Heart left ventricle (tissue), 16 donors: ENCODE measurements around the gene SPTSSA. TPM values are rescaled to one million over a fixed set of nuclear protein-coding genes. Genes with fewer than 3 reads are reported as not detected.

Experiments used
- ATAC-seq, 4 donors: fragments of 200-7000 bp; cut with Tn5 transposase; one replicate each; pipeline ENCODE4 v1.9.1; 2020 to 2022; ENCODE audit warnings: moderate library complexity in 4 of 4, mild to moderate bottlenecking in 3 of 4, moderate number of reproducible peaks in 1 of 4
- DNase-seq, 5 donors: peaks; one replicate each; pipeline ENCODE4 v3.0.0-alpha.2; 2020
- H3K27ac ChIP-seq, 12 donors: fragments of 200-600 bp; sonication (generic) in 4 of 12; one replicate each; pipeline versions ENCODE4 v1.5.0 to v1.8.0; 2016 to 2022; ENCODE audit warnings: mild to moderate bottlenecking in 2 of 12
- H3K27me3 ChIP-seq, 9 donors: fragments of 200-600 bp; sonication (generic) in 2 of 9; one replicate each; pipeline versions ENCODE4 v1.5.1 to v1.8.0; 2016 to 2022; ENCODE audit warnings: mild to moderate bottlenecking in 3 of 9
- H3K36me3 ChIP-seq, 9 donors: fragments of 200-600 bp; sonication (generic) in 2 of 9; one replicate each; pipeline versions ENCODE4 v1.5.0 to v1.8.0; 2018 to 2022; ENCODE audit warnings: mild to moderate bottlenecking in 2 of 9
- H3K4me1 ChIP-seq, 12 donors: fragments of 200-600 bp; sonication (generic) in 4 of 12; one replicate each; pipeline versions ENCODE4 v1.5.0 to v1.8.0; 2016 to 2022; ENCODE audit warnings: mild to moderate bottlenecking in 3 of 12
- H3K4me3 ChIP-seq, 12 donors: fragments of 200-600 bp; sonication (generic) in 4 of 12; one replicate each; pipeline versions ENCODE4 v1.5.0 to v1.8.0; 2017 to 2022; ENCODE audit warnings: mild to moderate bottlenecking in 9 of 12, moderate library complexity in 4 of 12
- H3K9me3 ChIP-seq, 12 donors: fragments of 200-600 bp; sonication (generic) in 4 of 12; one replicate each; pipeline versions ENCODE4 v1.5.0 to v1.8.0; 2016 to 2022; ENCODE audit warnings: mild to moderate bottlenecking in 1 of 12
- POLR2A ChIP-seq, 2 donors: fragments of 450-650 bp; IDR thresholded peaks; one replicate each; pipeline ENCODE4 v1.6.1; 2017; ENCODE audit warnings: antibody characterized with exemption in 2 of 2, mild to moderate bottlenecking in 2 of 2, moderate library complexity in 2 of 2
- WGBS, 4 donors: extraction: QIAGEN DNeasy Blood & Tissue Kit in 2 of 4; methylation state at CpG; one replicate each; pipeline versions ENCODE4 v1.1.5 to v1.1.7; 2013 to 2018; 5-methylcytosine and 5-hydroxymethylcytosine counted together
- intact Hi-C, 10 donors: fragments of 100-400 bp; cut with DNase I; formaldehyde crosslinking; loops; one replicate each; pipeline versions ENCODE4 v1.11.1 to v1.14.2; 2022
- polyA plus RNA-seq, 2 donors: library from polyadenylated mRNA; stranded (reverse); fragments of 200-250 nt; gene quantifications; one replicate each; pipeline ENCODE4 v1.2.3, GENCODE V29; 2013
- total RNA-seq, 9 donors: library from RNA; depleted of rRNA in 2 of 9; stranded (reverse); fragments of >200 nt in 2 of 9; fragmentation: NEBNext Ultra II Directional in 3 of 9; extraction: Animal tissue kit (Norgen Biotek cat#: 25700) in 3 of 9; gene quantifications; one replicate each; pipeline versions ENCODE4 v1.1.0 to v1.2.4, GENCODE V29; 2016 to 2023
- TF ChIP-seq, protein P1 (sequence below), 12 donors: fragments of 200-600 bp; sonication (generic) in 4 of 12; IDR thresholded peaks; one replicate each; pipeline versions ENCODE4 v1.5.0 to v1.8.0; 2018 to 2022; ENCODE audit warnings: antibody characterized with exemption in 12 of 12, mild to moderate bottlenecking in 5 of 12
- donor health status: ischemic (EF 13 %, LVEDD 7.1; RV severe dilation, severe dysfunction).
- donor health status: healthy with polysubstance abuse.
- donor health status: DM: no; HTN: yes; CAD: no.
- donor health status: DM: no; HTN: no; CAD: no.
- donor health status: ischemic (EF 25% LVEDD 6.9; RV normal size, moderate dysfunction).
- donor health status: ischemic (EF 25% LVEDD 5.7; RV mildly dilated, moderate dysfunction).
- donor health status: healthy.
- donor health status: DM: yes; HTN: yes; CAD: no.
- donor health status: ischemic (EF 35%, LVEDD 5.7; RV mildly dilated, moderate dysfunction).
- donor health status: nonischemic (EF 11% LVEDD 7.7; RV severe dilation, severe dysfunction).
- donor health status: DM: yes; HTN: yes; CAD: no.
- donor health status: PGD.
- donor health status: ischemic (EF 29% LVEDD 5.4; RV normal size, mild dysfunction).
- donor health status: nonischemic (EF 23%, LVEDD 6.1; RV moderate dilation, normal function).

The SPTSSA gene
- total and polyA plus RNA-seq, 11 donors = 8.3 to 24.9 (median 12.5) TPM

DNA sequence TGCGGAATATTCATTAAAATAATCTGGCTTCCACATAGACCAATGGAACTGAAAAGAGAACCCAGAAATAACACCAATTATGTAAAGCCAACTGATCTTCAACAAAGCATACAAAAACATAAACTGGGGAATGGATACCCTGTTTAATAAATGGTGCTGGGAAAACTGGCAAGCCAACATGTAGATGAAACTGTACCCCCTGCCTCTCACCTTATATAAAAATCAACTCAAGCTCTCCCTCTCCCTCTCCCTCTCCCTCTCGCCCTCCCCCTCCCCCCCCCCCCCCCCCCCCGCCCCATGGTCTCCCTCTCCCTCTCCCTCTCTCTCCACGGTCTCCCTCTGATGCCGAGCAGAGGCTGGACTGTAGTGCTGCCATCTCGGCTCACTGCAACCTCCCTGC is 13.1 kb upstream of the SPTSSA start:
- no peaks in the 10 kb centered on the region for H3K36me3 ChIP-seq
- H3K27ac ChIP-seq = no peak overlapping the region
- no peaks in the 10 kb centered on the region for H3K27me3 ChIP-seq
- TF ChIP-seq POLR2A (IDR thresholded peaks at IDR 0.05) = no peak
- TF ChIP-seq, protein P1, sequence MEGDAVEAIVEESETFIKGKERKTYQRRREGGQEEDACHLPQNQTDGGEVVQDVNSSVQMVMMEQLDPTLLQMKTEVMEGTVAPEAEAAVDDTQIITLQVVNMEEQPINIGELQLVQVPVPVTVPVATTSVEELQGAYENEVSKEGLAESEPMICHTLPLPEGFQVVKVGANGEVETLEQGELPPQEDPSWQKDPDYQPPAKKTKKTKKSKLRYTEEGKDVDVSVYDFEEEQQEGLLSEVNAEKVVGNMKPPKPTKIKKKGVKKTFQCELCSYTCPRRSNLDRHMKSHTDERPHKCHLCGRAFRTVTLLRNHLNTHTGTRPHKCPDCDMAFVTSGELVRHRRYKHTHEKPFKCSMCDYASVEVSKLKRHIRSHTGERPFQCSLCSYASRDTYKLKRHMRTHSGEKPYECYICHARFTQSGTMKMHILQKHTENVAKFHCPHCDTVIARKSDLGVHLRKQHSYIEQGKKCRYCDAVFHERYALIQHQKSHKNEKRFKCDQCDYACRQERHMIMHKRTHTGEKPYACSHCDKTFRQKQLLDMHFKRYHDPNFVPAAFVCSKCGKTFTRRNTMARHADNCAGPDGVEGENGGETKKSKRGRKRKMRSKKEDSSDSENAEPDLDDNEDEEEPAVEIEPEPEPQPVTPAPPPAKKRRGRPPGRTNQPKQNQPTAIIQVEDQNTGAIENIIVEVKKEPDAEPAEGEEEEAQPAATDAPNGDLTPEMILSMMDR (IDR thresholded peaks at IDR 0.05) = no peak
- DNase-seq = no peak
- no peaks in the 10 kb centered on the region for H3K4me1 ChIP-seq
- intact Hi-C loops = no loop called here
- H3K9me3 ChIP-seq = no peaks in the 10 kb centered on the region
- no peak for ATAC-seq
- WGBS, 4 donors = 80 to 88% (median 84%) methylated on average over 4 to 5 of the region's 6 CpGs
- no peak overlapping the region for H3K4me3 ChIP-seq

GRCh38 chr14:34474187-34474679 is 12.2 kb upstream of the SPTSSA start:
- 79 to 84% (median 83%) methylated on average over 2 of the region's 2 CpGs for WGBS, 4 donors
- Histone ChIP-seq H3K4me3 (no peak overlapping the region), H3K36me3 (no peaks in the 10 kb centered on the region), H3K27me3 (no peaks in the 10 kb centered on the region), H3K4me1 (no peaks in the 10 kb centered on the region), H3K9me3 (no peaks in the 10 kb centered on the region), H3K27ac (no peak overlapping the region)
- no peak for TF ChIP-seq POLR2A (IDR thresholded peaks at IDR 0.05)
- TF ChIP-seq, protein P1 (IDR thresholded peaks at IDR 0.05) = no peak
- ATAC-seq (no peak), DNase-seq (no peak)
- intact Hi-C loops = no loop called here

GRCh38 chr14:34472706-34473279 is 10.8 kb upstream of the SPTSSA start:
- 79 to 91% (median 87%) methylated on average over 6 of the region's 6 CpGs for WGBS, 4 donors
- Histone ChIP-seq H3K4me3 (no peak overlapping the region), H3K9me3 (no peaks in the 10 kb centered on the region), H3K36me3 (no peaks in the 10 kb centered on the region), H3K27me3 (no peaks in the 10 kb centered on the region), H3K27ac (no peak overlapping the region), H3K4me1 (no peaks in the 10 kb centered on the region)
- ATAC-seq (no peak), DNase-seq (no peak)
- intact Hi-C loops = no loop called here
- TF ChIP-seq, protein P1 (IDR thresholded peaks at IDR 0.05) = no peak

DNA sequence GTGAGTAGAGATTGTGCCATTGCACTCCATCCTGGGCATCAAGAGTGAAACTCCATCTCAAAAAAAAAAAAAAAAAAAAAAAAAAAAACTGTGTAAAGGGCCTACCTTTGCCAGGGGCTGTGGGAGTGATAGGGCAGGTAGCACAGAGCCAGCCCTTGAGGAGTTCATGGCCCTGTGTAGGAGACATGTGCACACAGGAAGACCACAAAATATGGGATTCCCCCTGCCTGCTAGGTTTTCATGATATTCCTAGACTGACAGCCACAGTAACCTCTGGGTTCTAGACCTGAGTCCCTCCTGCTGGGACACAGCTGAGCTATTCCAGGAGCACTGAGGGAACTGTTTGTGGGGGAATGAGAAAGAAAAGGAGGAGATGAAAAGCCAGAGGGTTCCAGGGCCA is 8.3 kb upstream of the SPTSSA start:
- TF ChIP-seq, protein P1 (IDR thresholded peaks at IDR 0.05) = no peak
- TF ChIP-seq POLR2A (IDR thresholded peaks at IDR 0.05) = no peak
- intact Hi-C loops = no loop called here
- no peak for DNase-seq

More for the DNA sequence above, 8.3 kb upstream of the SPTSSA start:
- Histone ChIP-seq H3K27me3 (no peaks in the 10 kb centered on the region), H3K36me3 (no peaks in the 10 kb centered on the region), H3K4me1 (peaks cover 0 to 6% (median 0%) of the 10 kb centered on the region in 12 donors), H3K27ac (no peak overlapping the region), H3K4me3 (no peak overlapping the region), H3K9me3 (no peaks in the 10 kb centered on the region)
- ATAC-seq = no peak
